WTC11 (cell line): ENCODE results near the gene IKZF2.

Experiments used
- ARID4B ChIP-seq: sonication (generic); formaldehyde crosslinking; IDR thresholded peaks from 2 replicates; pipeline ENCODE4 v1.8.0; 2023; ENCODE audit warnings: missing genetic modification reagents, mild to moderate bottlenecking, borderline replicate concordance
- ATF3 ChIP-seq: sonication (generic); formaldehyde crosslinking; conservative IDR thresholded peaks from 2 replicates; pipeline ENCODE4 v1.8.1; 2022; ENCODE audit warnings: mild to moderate bottlenecking, missing genetic modification reagents
- CREM ChIP-seq: sonication (generic); formaldehyde crosslinking; IDR thresholded peaks from 2 replicates; pipeline ENCODE4 v1.8.1; 2022; ENCODE audit warnings: mild to moderate bottlenecking, missing genetic modification reagents, moderate library complexity
- CTCF ChIP-seq: fragments of 200-600 bp; IDR thresholded peaks from 2 replicates; pipeline ENCODE4 v1.8.0; 2022; ENCODE audit warnings: antibody characterized with exemption
- ESRRA ChIP-seq: sonication (generic); formaldehyde crosslinking; IDR thresholded peaks from 2 replicates; pipeline ENCODE4 v1.8.1; 2022; ENCODE audit warnings: mild to moderate bottlenecking, missing genetic modification reagents, borderline replicate concordance
- SMAD4 ChIP-seq: sonication (generic); formaldehyde crosslinking; IDR thresholded peaks from 2 replicates; pipeline ENCODE4 v1.8.0; 2022; ENCODE audit warnings: mild to moderate bottlenecking, missing genetic modification reagents
- STAT6 ChIP-seq: sonication (generic); formaldehyde crosslinking; conservative IDR thresholded peaks from 2 replicates; pipeline ENCODE4 v1.8.1; 2023; ENCODE audit warnings: mild to moderate bottlenecking, low read depth, missing genetic modification reagents, moderate library complexity

- TF ChIP-seq STAT6: no peak
- TF ChIP-seq CTCF: no peak
- TF ChIP-seq ESRRA (CRISPR knock-in tag): no peak
- TF ChIP-seq ATF3 (CRISPR knock-in tag): no peak
- TF ChIP-seq ARID4B (CRISPR knock-in tag): no peak
- no peak for TF ChIP-seq CREM (CRISPR knock-in tag)
- TF ChIP-seq SMAD4 (CRISPR knock-in tag): no peak
Observed at GRCh38 chr2:213087040-213087439, 64.4 kb downstream of the IKZF2 start.
